Spleen (tissue), 7 donors: Measurements from ENCODE around the gene GRK5.

Experiments used
- CTCF ChIP-seq, 11 experiments: fragments of 200-600 bp in 7 of 11; fragments of 450-650 bp in 4 of 11; sonication (generic) in 4 of 11; IDR thresholded peaks in 8 of 11; conservative IDR thresholded peaks in 3 of 11; 1 replicate in 7 of 11; 2 replicates in 4 of 11; pipeline versions ENCODE4 v1.4.0 to v1.8.0; 2016 to 2021; ENCODE audit warnings: antibody characterized with exemption in 11 of 11, inconsistent platforms in 4 of 11, mild to moderate bottlenecking in 1 of 11
- POLR2A ChIP-seq, 3 donors: fragments of 450-650 bp; IDR thresholded peaks; one replicate each; pipeline ENCODE4 v1.5.1; 2017; ENCODE audit warnings: antibody characterized with exemption in 3 of 3, mild to moderate bottlenecking in 1 of 3
- POLR2AphosphoS5 ChIP-seq, 3 donors: sonication (generic); formaldehyde crosslinking; IDR thresholded peaks; one replicate each; pipeline ENCODE4 v1.5.1; 2017; ENCODE audit warnings: antibody characterized with exemption in 3 of 3
- donor health status: DM: no; HTN: no; CAD: no; lungs with moderate emphysema.
- donor health status: DM: no; HTN: no; CAD: no.
- donor health status: DM: no; HTN: no; CAD: no.

- TF ChIP-seq CTCF (IDR thresholded peaks at IDR 0.05 in 8 of 11, conservative IDR thresholded peaks at IDR 0.05 in 3 of 11), result no peak
- no peak for TF ChIP-seq POLR2A (IDR thresholded peaks at IDR 0.05)
- no peak for TF ChIP-seq POLR2AphosphoS5 (IDR thresholded peaks at IDR 0.05)
These were observed 146.1 kb downstream of the GRK5 start for GRCh38 chr10:119353421-119353820.
